GM15510 (cell line): ENCODE measurements around the gene SEMA3F.

ENCODE experiments used
- POLR2A ChIP-seq: IDR thresholded peaks from 3 replicates; pipeline ENCODE4 v1.6.1; 2011; ENCODE audit warnings: borderline replicate concordance; ENCODE audit not compliant: insufficient read length; ENCODE audit errors: extremely low read depth

SEMA3F gene

DNA sequence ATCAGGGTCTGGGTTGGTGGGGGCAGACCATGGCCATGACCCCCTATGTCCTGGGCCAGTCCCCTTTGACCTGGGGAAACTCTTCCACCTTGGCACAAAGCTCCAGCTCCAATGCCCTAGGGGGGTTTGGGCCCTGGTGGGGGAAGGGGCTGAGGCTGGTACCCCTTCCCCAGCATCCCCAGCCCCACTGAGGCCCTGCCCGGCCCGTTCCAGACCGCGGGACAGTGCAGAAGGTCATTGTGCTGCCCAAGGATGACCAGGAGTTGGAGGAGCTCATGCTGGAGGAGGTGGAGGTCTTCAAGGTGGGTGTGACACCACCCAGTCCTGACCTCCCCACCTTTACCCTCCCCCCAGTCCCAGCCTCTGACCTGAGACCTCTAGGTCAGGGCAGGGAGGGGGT is 30.1 kb downstream of the SEMA3F start:
- no peak for TF ChIP-seq POLR2A

DNA sequence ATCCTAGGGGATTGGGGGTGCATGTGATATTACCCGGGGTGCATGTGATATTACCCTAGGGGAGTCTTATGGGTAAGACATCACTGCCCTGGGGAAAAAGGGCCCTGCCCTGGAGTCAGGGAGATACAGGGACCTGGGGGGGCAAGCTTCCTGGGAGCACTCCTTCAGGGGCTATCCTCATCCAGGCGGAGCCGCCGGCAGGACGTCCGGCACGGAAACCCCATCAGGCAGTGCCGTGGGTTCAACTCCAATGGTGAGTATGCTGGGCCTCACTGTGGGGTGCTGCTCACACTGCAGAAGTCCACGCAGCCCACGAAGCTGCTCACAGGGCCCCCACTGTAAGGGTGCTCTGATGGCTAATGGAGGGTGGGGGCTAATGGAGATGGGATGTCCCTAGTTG is 31.0 kb downstream of the SEMA3F start:
- TF ChIP-seq POLR2A, result no peak

DNA sequence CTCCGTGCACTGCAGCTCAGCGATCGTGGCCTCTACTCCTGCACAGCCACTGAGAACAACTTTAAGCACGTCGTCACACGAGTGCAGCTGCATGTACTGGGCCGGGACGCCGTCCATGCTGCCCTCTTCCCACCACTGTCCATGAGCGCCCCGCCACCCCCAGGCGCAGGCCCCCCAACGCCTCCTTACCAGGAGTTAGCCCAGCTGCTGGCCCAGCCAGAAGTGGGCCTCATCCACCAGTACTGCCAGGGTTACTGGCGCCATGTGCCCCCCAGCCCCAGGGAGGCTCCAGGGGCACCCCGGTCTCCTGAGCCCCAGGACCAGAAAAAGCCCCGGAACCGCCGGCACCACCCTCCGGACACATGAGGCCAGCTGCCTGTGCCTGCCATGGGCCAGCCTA is 32.6 kb downstream of the SEMA3F start:
- TF ChIP-seq POLR2A, result no peak

DNA sequence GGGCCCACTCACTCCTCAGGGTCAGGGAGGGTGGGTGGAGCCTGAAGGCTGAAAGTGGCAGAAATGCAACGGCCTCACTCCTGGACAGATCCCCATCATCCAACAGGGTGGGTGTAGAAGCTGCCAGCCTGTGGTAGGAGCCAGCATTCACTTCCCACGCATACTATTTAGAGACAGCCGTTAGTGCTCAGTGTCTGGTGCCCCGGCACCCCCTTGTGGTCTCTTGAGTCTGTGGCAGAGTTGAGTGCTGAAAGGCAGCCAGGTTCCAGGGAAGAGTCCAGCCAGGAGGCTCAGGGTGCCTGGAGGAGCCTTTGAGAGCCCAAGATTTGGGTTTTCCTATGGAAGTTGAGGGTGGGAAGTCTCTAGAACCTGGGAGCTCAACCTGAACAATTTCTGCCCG is 34.1 kb downstream of the SEMA3F start:
- no peak for TF ChIP-seq POLR2A

DNA sequence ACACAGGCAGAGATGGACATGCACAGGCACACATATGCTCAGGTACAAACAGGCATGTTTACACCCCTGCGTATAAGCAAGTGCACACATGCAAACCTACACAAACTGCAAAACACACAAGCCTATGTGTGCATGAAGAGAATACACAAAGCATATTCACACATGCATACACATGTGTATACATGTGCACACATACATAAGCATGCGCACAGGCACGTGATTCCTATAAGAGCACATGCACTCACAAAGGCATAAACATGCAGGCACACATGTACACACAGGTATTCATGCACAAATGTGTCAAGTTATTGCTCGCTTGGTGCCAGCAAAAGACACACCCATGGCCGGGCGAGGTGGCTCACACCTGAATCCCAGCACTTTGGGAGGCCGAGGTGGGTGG is 34.9 kb downstream of the SEMA3F start:
- TF ChIP-seq POLR2A, result no peak

DNA sequence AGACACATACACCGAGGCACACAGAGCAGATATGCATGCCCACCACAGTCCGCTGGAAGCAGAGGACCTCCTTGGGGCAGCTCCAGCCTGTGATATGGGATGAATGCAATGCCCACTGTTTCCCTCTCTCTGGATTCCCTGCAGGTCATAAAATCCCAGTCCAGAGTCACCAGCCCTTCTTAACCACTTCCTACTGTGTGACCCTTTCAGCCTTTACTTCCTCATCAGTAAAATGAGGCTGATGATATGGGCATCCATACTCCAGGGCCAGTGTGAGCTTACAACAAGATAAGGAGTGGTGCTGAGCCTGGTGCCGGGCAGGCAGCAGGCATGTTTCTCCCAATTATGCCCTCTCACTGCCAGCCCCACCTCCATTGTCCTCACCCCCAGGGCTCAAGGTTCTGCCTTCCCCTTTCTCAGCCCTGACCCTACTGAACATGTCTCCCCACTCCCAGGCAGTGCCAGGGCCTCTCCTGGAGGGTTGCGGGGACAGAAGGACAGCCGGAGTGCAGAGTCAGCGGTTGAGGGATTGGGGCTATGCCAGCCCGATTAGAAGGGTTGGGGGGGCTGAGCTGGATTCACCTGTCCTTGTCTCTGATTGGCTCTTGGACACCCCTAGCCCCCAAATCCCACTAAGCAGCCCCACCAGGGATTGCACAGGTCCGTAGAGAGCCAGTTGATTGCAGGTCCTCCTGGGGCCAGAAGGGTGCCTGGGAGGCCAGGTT is 36.0 kb downstream of the SEMA3F start, which contains the start of gene GNAT1:
TSS of gene GNAT1 (plus strand) at position 675 of the 725 bp plus-strand sequence. CDS start 116 bp downstream, outside the sequence.
- no peak for TF ChIP-seq POLR2A

DNA sequence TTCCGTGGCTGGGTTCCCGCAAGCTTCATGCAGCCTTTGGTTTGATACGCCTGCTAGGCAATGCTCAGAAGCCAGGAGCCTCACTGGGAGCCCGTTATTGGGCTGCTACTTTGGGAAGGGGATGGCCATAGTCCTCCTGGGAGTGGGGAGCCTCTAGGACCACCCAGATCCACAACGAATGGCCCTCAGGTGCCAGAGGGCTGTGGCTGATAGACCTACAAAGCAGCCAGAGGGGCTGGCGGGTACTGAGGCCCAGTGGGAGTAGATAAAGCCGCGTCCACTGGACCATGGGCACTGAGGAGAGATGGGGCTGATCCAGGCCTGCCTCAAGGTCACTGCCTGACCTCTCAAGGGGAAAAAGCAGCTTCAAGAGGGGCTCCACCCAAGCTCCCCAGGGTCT is 37.0 kb downstream of the SEMA3F start:
- TF ChIP-seq POLR2A, result no peak

DNA sequence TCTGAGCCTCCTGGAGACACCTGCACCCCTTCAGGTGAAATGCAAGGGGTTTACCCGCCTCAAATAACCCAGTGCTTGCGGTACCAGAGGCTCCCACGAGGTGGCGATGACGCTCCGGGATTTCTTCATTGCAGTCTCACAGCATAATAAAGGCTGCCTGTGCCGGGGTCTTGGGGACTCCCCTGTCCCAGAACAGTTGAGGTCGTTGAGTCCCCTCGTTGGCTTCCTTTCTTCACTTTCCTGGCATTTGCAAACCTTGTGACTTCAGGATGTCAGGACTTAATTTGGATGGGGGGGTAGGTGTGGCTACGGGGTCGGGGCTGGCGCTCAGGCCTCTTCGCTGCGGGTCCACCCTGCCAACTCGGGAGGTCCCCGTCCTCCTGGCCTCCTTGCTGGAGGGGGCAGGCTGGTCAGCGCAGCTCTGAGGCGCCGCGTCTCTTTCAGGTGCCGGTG is 37.6 kb downstream of the SEMA3F start:
- TF ChIP-seq POLR2A, result no peak

DNA sequence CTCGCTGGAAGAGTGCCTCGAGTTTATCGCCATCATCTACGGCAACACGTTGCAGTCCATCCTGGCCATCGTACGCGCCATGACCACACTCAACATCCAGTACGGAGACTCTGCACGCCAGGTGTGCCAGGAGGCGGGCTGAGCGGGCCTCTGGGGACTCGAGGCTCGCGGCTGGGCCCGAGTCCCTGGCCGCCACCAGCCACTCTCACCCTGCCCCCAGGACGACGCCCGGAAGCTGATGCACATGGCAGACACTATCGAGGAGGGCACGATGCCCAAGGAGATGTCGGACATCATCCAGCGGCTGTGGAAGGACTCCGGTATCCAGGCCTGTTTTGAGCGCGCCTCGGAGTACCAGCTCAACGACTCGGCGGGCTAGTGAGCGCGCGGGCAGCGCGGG is 38.2 kb downstream of the SEMA3F start:
- no peak for TF ChIP-seq POLR2A

DNA sequence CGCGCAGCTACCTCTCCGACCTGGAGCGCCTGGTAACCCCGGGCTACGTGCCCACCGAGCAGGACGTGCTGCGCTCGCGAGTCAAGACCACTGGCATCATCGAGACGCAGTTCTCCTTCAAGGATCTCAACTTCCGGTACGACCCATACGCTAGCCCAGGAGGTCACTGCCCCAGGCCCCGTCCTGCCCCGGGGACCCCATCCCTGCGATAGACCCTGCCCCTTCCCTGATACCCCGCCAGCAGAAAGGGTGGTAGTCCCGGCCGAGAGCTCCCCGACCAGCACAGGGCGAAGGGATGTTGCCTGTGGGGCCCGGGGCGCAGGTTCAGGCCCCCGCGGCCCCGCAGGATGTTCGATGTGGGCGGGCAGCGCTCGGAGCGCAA is 38.6 kb downstream of the SEMA3F start:
- no peak for TF ChIP-seq POLR2A

DNA sequence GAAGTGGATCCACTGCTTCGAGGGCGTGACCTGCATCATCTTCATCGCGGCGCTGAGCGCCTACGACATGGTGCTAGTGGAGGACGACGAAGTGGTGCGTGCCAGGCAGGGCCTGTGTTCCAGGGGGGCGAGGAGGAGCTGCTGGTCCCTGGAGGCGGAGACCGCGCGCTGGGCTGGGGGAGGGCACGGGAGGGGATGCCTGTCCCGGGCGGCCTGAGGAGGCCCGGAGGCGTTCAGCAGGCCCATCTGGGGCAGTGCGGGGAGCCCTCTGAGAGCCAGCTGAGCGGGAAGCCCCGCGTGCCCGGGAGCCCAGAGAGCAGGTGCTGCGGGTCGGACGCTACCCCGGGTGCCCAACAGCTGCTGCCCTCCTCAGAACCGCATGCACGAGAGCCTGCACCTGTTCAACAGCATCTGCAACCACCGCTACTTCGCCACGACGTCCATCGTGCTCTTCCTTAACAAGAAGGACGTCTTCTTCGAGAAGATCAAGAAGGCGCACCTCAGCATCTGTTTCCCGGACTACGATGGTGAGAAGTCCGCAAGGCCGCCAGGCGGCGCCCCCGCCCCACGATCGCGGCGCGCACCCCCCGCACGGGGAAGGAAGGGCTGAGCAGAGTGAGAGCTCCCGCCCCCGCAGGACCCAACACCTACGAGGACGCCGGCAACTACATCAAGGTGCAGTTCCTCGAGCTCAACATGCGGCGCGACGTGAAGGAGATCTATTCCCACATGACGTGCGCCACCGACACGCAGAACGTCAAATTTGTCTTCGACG is 39.2 kb downstream of the SEMA3F start:
- TF ChIP-seq POLR2A, result no peak

DNA sequence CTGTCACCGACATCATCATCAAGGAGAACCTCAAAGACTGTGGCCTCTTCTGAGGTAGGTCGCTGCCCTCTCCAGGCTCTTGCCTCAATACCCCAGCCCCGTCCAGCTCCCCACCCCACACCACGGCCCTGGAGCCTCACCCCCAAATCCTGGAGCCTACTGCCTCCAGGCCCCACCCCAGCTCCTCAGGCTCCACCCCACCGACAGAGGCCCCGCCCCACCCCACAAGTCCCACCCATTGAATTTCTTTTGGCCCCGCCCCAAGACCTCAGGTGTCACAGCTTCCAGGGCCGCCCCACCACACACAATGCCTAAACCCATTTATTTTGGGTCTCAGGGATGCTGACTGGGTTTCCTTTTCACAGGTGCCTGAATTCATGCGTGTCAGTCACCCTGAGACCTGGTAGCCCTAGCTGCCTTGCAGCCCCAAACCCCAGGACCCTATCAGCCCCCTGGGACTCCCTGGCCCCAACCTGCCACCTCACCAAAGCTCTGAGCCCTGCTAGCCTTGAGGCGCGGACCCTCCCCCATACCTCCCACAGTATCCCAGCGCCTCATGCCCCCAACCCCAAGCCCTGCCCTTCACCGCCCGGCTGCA is 39.9 kb downstream of the SEMA3F start:
- TF ChIP-seq POLR2A, result no peak

DNA sequence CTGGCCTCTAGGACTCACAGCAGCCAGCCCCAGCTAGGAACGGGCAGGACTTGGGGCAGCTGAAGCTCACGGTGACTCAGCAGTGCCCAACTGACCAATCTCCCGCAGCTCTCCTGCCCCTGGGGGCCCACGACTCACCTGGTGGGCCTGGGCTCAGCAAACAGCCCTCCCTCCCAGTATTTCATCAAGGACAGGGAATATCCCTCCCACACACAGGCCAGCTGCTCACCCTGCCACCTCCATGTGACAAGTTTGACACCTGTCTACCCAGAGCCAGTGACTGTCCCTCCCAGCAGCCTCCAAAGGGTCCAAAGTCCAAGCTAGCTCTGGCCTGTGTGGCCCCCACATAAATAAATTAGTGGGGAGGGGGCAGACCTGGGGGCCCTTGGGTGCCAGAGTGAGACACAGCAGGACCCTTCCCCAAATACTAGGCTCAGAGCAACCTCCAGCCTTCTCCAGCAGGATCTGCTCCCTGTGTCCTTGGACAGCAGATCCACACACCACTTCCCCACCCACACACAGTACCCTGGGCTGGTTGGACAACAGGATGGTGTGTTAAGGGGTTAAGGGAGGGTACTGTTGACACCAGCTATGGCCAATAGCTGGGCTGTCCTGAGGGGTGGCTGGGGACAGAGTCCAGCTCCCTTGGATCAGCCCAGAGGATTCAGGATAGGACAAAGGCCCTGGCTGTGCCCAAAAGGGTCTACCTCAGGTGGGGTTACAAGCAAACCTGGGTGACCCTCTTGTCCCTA is 40.6 kb downstream of the SEMA3F start:
- TF ChIP-seq POLR2A, result no peak

DNA sequence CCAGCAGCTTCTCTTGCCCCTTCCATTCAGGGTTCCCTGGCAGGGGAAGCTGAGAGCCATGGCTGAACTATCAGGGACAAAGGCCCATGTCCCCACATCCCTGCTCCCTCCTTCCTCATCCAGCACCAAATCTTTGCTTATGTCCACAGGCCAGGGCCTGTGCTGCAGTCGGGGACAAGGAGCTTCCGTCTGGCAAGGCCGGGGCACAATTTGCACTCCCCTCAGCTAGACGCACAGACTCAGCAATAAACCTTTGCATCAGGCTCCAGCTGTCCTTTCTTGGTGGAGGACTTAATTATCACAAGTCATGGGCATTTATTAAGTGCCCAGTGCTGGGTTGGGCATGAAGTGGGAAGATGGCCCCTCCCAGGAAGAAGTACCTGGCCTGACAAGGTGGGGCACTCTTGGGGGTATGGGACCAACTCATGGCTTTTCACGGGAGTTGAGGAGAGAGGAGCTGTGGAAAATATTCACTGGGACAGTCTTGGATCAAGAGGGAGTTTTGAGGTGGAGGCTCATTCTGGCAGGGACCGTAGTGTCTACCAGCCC is 41.2 kb downstream of the SEMA3F start:
- no peak for TF ChIP-seq POLR2A
